ENCODE measurements around the gene AFAP1.
A peak's percentile ranks its signal among the peaks of the same experiment; 100 is the strongest.

The AFAP1 gene

DNA sequence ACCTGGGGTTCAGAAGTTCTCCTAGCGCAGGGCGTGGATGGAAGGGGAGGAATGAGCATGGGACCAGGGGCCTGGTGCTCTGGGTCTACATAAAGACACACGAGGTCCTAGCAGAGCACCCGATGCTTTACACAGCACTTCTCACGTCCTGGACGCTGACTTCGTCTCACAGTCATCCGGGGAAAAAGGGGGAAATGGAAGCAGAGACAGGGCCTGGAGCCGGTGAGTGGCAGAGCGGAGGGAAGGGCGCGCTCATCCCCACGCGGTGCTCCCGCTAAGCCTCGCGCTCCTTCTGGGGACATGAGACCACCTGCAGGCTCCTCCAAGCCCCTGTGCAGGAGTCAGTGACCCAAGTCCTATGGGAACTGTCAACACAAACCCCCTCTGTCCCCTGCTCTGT is 157.7 kb downstream of the AFAP1 start:
- Histone ChIP-seq H3K9me3 (ENCODE audit: control insufficient read depth in 2 of 2, low read length in 2 of 2) (no peaks in the 10 kb centered on the region), H3K4me1 (ENCODE audit: control insufficient read depth, insufficient read depth, low read length) (peaks cover 28% of the 10 kb centered on the region), H3K27me3 (ENCODE audit: control insufficient read depth in 1 of 2, insufficient read depth in 2 of 2, low read length in 2 of 2) (no peaks in the 10 kb centered on the region), H3K9ac (ENCODE audit: low read length in 2 of 2) (no peak overlapping the region), H3K36me3 (ENCODE audit: control insufficient read depth in 2 of 2, insufficient read depth in 2 of 2, low read length in 2 of 2) (peaks cover 29 to 37% of the 10 kb centered on the region in 2 donors), H3K27ac (ENCODE audit: low read length) (no peak overlapping the region), H3K4me3 (ENCODE audit: low read length in 2 of 2) (no peak overlapping the region)

DNA sequence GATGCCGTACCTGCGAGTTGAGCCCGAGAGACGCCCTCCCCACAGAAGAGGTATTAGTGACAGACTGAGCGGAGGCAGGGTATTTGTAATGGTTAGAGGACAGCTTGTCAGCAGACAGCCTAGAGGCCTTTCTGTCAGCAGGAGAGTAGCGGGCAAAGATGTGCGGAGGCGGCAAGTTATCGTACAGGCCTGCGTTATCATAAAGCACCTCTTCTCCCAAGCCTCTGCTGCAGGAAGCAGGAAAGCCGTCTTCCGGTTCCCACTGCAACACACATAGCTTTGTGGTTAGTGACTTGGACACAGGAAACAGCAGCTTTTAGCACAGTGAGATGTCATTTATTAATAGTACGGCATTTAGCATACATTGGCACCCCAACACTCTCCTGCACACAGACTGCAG is 158.3 kb downstream of the AFAP1 start:
- Histone ChIP-seq H3K4me3 (ENCODE audit: low read length in 2 of 2) (no peak overlapping the region), H3K4me1 (ENCODE audit: control insufficient read depth, insufficient read depth, low read length) (peaks cover 28% of the 10 kb centered on the region), H3K9ac (ENCODE audit: low read length in 2 of 2) (no peak overlapping the region), H3K27ac (ENCODE audit: low read length) (no peak overlapping the region), H3K36me3 (ENCODE audit: control insufficient read depth in 2 of 2, insufficient read depth in 2 of 2, low read length in 2 of 2) (peaks cover 35 to 40% of the 10 kb centered on the region in 2 donors), H3K27me3 (ENCODE audit: control insufficient read depth in 1 of 2, insufficient read depth in 2 of 2, low read length in 2 of 2) (no peaks in the 10 kb centered on the region), H3K9me3 (ENCODE audit: control insufficient read depth in 2 of 2, low read length in 2 of 2) (no peaks in the 10 kb centered on the region)

DNA sequence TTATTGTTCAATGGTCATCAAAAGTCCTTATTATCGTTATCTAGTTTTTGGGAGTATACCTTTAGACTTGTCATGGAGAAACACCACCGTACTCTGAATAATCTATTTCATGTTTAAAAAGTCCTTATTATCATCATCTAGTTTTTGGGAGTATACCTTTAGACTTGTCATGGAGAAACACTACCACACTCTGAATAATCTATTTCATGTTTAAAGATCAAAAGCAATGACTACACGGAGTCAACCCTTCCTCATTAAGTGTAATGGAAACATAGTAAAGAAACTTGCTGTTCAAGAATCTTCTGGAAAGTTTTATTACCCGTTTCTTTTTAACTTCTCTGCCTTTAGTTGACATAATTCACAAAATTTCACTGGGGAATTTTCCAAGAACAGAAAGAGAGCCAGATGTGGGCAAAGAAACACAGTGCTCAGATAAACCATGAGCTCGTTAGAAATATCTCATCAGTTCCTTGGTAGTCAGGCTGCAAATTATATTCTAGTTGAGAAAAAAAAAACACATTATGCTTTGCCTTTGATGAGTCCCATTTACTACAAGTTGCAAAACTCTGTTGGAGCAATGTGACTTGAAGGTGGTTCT is 158.8 kb downstream of the AFAP1 start:
- Histone ChIP-seq H3K4me3 (ENCODE audit: low read length in 2 of 2) (no peak overlapping the region), H3K27ac (ENCODE audit: low read length) (no peak overlapping the region), H3K36me3 (ENCODE audit: control insufficient read depth in 2 of 2, insufficient read depth in 2 of 2, low read length in 2 of 2) (peaks cover 40 to 41% of the 10 kb centered on the region in 2 donors), H3K9me3 (ENCODE audit: control insufficient read depth in 2 of 2, low read length in 2 of 2) (no peaks in the 10 kb centered on the region), H3K9ac (ENCODE audit: low read length in 2 of 2) (no peak overlapping the region), H3K4me1 (ENCODE audit: control insufficient read depth, insufficient read depth, low read length) (peaks cover 28% of the 10 kb centered on the region), H3K27me3 (ENCODE audit: control insufficient read depth in 1 of 2, insufficient read depth in 2 of 2, low read length in 2 of 2) (no peaks in the 10 kb centered on the region)

DNA sequence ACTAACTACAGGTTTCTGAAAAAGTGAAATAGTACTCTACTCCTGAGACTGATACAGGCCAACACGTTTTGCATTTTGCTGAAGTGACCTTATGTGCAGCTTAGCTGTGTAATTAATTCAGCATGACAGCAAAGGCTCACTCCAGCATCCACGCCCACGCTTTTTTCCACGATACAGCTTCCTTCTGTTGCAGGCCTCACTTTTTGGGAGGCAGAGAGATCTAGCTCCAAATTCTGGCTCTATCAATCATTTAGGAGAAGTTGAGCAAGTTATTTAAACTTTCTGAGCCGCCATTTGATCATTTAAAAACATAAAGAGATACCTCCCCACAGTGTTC is 160.3 kb downstream of the AFAP1 start:
- Histone ChIP-seq H3K36me3 (ENCODE audit: control insufficient read depth in 2 of 2, insufficient read depth in 2 of 2, low read length in 2 of 2) (peaks cover 29 to 38% of the 10 kb centered on the region in 2 donors), H3K27me3 (ENCODE audit: control insufficient read depth in 1 of 2, insufficient read depth in 2 of 2, low read length in 2 of 2) (no peaks in the 10 kb centered on the region), H3K9me3 (ENCODE audit: control insufficient read depth in 2 of 2, low read length in 2 of 2) (no peaks in the 10 kb centered on the region), H3K4me1 (ENCODE audit: control insufficient read depth, insufficient read depth, low read length) (peaks cover 28% of the 10 kb centered on the region), H3K4me3 (ENCODE audit: low read length in 2 of 2) (peak overlapping the region; percentile 58 to 63), H3K27ac (ENCODE audit: low read length) (peak overlapping the region; percentile 66), H3K9ac (ENCODE audit: low read length in 2 of 2) (peak overlapping the region in 1 of 2 donors; percentile 52)

DNA sequence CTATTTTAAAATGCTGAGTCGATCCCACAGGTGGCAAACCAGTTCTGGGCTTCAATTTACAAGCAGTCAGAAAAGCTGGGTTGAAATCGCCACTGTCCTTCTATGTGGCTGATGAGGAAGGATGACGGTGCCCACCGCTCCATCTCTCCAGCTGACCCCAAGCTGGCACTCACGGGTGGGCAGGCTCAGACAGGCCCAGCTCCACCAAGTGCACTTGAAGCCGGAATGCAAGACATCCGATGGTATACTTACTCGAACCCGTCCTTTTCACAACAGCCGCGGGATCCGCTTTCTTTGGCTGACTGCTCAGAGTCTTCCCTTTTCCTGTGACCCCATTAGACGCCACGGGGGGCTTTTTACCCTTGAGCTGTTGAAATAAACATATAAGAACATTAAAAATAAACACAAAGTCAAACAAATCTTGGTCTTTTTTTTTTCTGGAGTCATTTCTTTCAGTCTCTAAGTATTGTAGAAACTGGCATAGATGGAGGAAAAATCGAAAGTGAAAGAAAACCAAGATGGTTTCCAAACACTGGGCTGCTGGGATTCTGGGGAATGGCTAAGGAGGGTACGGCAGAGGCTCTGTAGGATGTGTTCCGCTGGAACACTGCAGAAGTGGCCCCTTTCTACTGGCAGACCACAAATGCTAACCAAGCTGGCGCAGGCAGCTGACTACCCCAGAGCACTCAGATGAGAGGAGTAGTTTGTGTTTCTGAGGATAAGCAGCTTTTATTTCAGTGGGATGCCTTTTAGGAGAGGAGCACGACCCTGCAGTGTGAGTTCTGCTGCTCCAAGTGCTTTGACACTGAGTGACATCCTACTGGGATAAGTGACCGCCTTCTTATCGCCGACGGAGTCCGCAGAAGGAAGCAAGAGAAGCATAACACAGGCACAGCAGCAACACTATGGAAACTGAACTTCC is 160.9 kb downstream of the AFAP1 start:
- Histone ChIP-seq H3K36me3 (ENCODE audit: control insufficient read depth in 2 of 2, insufficient read depth in 2 of 2, low read length in 2 of 2) (peaks cover 32 to 42% of the 10 kb centered on the region in 2 donors), H3K27ac (ENCODE audit: low read length) (peak overlapping the region; percentile 66), H3K9me3 (ENCODE audit: control insufficient read depth in 2 of 2, low read length in 2 of 2) (no peaks in the 10 kb centered on the region), H3K27me3 (ENCODE audit: control insufficient read depth in 1 of 2, insufficient read depth in 2 of 2, low read length in 2 of 2) (no peaks in the 10 kb centered on the region), H3K4me3 (ENCODE audit: low read length in 2 of 2) (peak overlapping the region; percentile 58 to 63), H3K4me1 (ENCODE audit: control insufficient read depth, insufficient read depth, low read length) (peaks cover 26% of the 10 kb centered on the region), H3K9ac (ENCODE audit: low read length in 2 of 2) (peak overlapping the region; percentile 51 to 52)

DNA sequence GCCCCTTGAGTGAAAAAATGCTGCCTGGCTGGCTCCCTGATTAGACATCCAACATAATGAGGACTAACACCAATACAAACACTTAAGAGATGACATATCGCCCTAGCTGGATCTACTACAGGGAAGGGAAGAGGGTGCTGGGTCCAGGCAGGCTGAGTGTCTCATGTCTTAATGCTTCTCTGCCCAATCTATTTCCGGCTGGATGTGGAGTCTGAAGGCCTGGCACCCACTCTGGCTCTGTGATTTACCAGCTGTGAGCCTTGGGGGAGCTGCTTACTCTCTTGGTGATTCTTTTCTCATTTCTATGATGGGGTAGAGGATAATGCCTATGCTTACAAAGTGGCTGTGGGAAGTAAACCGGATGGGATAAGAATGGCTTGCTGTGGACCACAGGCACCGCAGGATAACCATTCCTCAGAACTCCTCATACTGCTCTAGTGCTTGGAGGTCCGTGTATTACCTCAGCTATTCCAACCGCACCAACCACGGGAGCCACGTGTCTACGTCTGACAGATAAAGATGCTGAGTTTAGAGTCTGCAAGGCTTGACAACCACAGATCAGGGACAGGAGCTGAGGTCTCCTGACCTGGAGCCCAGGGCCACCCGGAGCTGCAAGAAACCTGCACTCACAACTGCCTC is 161.7 kb downstream of the AFAP1 start:
- Histone ChIP-seq H3K9ac (ENCODE audit: low read length in 2 of 2) (no peak overlapping the region), H3K36me3 (ENCODE audit: control insufficient read depth in 2 of 2, insufficient read depth in 2 of 2, low read length in 2 of 2) (peaks cover 37 to 47% of the 10 kb centered on the region in 2 donors), H3K27me3 (ENCODE audit: control insufficient read depth in 1 of 2, insufficient read depth in 2 of 2, low read length in 2 of 2) (no peaks in the 10 kb centered on the region), H3K9me3 (ENCODE audit: control insufficient read depth in 2 of 2, low read length in 2 of 2) (no peaks in the 10 kb centered on the region), H3K4me3 (ENCODE audit: low read length in 2 of 2) (peak overlapping the region in 1 of 2 donors; percentile 63), H3K4me1 (ENCODE audit: control insufficient read depth, insufficient read depth, low read length) (peaks cover 31% of the 10 kb centered on the region), H3K27ac (ENCODE audit: low read length) (peak overlapping the region; percentile 66)

DNA sequence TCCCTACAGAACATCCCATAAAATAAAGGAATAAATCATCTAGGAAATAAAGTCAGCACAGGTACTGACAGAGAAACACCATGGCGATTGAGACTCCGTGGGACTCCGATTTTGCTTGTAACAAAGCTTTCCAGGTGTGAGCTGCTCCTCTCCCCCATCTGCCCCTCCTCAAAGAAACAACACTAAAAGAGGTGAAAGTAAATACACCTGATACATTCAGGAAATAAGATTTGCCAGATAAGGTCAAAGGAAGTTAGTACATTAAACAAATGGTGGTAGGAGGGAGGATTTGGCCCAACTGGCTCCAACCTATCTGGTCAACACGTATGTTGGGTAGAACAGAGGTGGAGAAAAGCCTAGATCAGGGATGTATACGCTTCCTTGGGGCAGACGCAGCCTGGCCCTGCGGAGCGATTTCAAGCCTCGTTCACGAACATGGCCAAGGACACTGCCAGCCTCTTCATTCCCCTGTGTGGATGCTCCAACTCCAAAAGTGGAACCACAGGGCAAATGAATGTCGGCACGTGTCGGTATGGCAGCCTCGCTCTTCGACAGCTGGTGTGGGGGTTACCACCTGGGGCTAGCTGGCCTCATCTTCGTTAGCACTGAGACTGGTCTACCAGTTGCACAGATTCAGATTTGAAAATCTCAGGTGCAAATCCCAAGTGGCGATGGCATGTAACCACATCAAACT is 162.5 kb downstream of the AFAP1 start:
- Histone ChIP-seq H3K27me3 (ENCODE audit: control insufficient read depth in 1 of 2, insufficient read depth in 2 of 2, low read length in 2 of 2) (no peaks in the 10 kb centered on the region), H3K27ac (ENCODE audit: low read length) (no peak overlapping the region), H3K4me3 (ENCODE audit: low read length in 2 of 2) (no peak overlapping the region), H3K4me1 (ENCODE audit: control insufficient read depth, insufficient read depth, low read length) (peaks cover 39% of the 10 kb centered on the region), H3K9me3 (ENCODE audit: control insufficient read depth in 2 of 2, low read length in 2 of 2) (no peaks in the 10 kb centered on the region), H3K36me3 (ENCODE audit: control insufficient read depth in 2 of 2, insufficient read depth in 2 of 2, low read length in 2 of 2) (peaks cover 41 to 53% of the 10 kb centered on the region in 2 donors), H3K9ac (ENCODE audit: low read length in 2 of 2) (no peak overlapping the region)

DNA sequence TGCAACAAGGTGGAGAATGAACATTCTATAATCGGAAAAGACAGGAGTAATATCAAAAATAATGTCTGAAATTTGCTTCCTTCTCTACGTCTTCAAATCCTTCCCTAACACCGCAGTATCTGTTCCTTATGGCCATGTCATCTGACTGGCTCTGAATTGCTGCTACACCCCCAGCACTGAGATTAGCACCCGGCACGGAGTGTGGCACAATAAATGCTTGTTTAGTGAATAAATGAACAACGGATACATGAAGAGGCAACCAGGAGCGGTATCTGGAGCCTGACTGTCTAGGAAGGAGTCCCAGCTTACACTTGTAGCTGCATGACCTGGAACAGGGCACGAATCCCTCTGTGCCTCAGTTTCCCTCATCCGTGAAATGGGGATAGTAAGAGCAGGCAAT is 164.3 kb downstream of the AFAP1 start:
- no peak overlapping the region for H3K4me3 ChIP-seq (ENCODE audit: low read length in 2 of 2)
- no peak overlapping the region for H3K27ac ChIP-seq (ENCODE audit: low read length)
- H3K9me3 ChIP-seq (ENCODE audit: control insufficient read depth in 2 of 2, low read length in 2 of 2) = no peaks in the 10 kb centered on the region
- peaks cover 44% of the 10 kb centered on the region for H3K4me1 ChIP-seq (ENCODE audit: control insufficient read depth, insufficient read depth, low read length)
- peaks cover 44 to 60% of the 10 kb centered on the region in 2 donors for H3K36me3 ChIP-seq (ENCODE audit: control insufficient read depth in 2 of 2, insufficient read depth in 2 of 2, low read length in 2 of 2)
- no peaks in the 10 kb centered on the region for H3K27me3 ChIP-seq (ENCODE audit: control insufficient read depth in 1 of 2, insufficient read depth in 2 of 2, low read length in 2 of 2)
- H3K9ac ChIP-seq (ENCODE audit: low read length in 2 of 2) = no peak overlapping the region

DNA sequence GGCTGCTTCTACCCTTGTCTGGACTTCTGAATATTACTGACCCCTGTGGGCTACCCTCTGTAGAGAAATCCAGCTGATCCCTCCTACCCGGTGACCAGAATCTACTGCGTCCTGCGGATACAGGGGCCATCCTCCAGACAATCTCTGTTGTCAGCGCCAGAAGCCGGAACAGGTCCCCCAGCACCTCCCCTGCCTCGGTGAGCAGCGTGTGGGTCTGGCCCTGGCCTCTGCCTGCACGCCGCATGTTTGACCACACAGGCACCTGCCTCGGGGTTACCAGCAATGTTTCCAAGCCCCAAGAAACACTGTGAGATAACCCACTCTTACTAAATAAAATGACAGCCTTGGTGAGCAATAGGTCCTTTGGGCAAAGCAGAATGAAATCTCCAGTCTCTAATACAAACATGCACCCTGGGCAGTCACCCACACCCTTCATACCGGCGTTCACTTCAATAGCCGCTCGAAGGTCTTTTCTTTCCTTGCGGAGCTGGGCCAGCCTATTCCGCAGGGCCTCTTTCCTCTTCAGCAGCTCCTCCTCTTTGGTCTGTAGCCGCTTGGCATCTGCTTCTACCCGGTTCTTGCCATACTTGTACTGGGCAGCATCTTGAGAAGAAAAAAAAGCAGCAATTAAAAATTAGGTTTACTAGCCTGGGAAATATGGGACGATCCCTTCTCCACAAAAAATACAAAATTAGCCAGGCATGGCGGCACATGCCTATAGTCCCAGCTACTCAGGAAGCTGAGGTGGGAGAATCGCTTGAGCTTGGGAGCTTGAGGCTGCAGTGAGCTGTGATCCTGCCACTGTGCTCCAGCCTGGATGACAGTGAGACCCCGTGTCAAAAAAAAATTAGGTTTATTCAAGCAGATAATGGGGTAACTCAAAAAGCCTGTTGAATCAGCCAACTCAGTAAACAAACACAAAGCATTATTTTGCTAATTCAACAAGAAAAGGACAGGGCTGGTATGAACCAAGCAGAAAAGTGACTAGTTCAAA is 165.1 kb downstream of the AFAP1 start:
- Histone ChIP-seq H3K9me3 (ENCODE audit: control insufficient read depth in 2 of 2, low read length in 2 of 2) (no peaks in the 10 kb centered on the region), H3K4me1 (ENCODE audit: control insufficient read depth, insufficient read depth, low read length) (peaks cover 43% of the 10 kb centered on the region), H3K27me3 (ENCODE audit: control insufficient read depth in 1 of 2, insufficient read depth in 2 of 2, low read length in 2 of 2) (no peaks in the 10 kb centered on the region), H3K27ac (ENCODE audit: low read length) (no peak overlapping the region), H3K4me3 (ENCODE audit: low read length in 2 of 2) (no peak overlapping the region), H3K36me3 (ENCODE audit: control insufficient read depth in 2 of 2, insufficient read depth in 2 of 2, low read length in 2 of 2) (peaks cover 48 to 65% of the 10 kb centered on the region in 2 donors), H3K9ac (ENCODE audit: low read length in 2 of 2) (no peak overlapping the region)
